Neural crest cell (in vitro differentiated cells): ENCODE measurements around the gene GLMP. TPM values are rescaled to one million over a fixed set of nuclear protein-coding genes. Genes with fewer than 3 reads are reported as not detected.

Experiments used
- DNase-seq: peaks from one replicate; pipeline ENCODE4 v3.0.0; 2021; ENCODE audit warnings: low read depth, mixed read lengths, low spot score
- H3K27ac Mint-ChIP-seq: one replicate; pipeline ENCODE4 v1.8.0; 2021; ENCODE audit warnings: mild to moderate bottlenecking, mixed read lengths; ENCODE audit not compliant: unreplicated experiment
- H3K27me3 Mint-ChIP-seq: 2 replicates; pipeline ENCODE4 v1.8.0; 2021; ENCODE audit warnings: low read depth, mild to moderate bottlenecking, mixed read lengths
- H3K36me3 Mint-ChIP-seq: 2 replicates; pipeline ENCODE4 v1.8.0; 2021; ENCODE audit warnings: low read depth, mild to moderate bottlenecking, mixed read lengths
- H3K4me1 Mint-ChIP-seq: 2 replicates; pipeline ENCODE4 v1.8.0; 2021; ENCODE audit warnings: mixed read lengths
- H3K4me3 Mint-ChIP-seq: one replicate; pipeline ENCODE4 v1.8.0; 2021; ENCODE audit warnings: mild to moderate bottlenecking, mixed read lengths
- H3K9me3 Mint-ChIP-seq: 2 replicates; pipeline ENCODE4 v1.8.0; 2021; ENCODE audit warnings: mixed read lengths
- total RNA-seq: library from RNA; stranded (reverse); gene quantifications from 2 replicates; pipeline ENCODE4 v1.2.1, GENCODE V29; 2021
- TF ChIP-seq, protein P1 (sequence below): fragments of 200-600 bp; sonication (generic); conservative IDR thresholded peaks from 2 replicates; pipeline ENCODE4 v1.5.0; 2021; ENCODE audit warnings: antibody characterized with exemption, mild to moderate bottlenecking

GLMP gene
- total RNA-seq, 1 donor from 2014 or later: 34.2 TPM

DNA sequence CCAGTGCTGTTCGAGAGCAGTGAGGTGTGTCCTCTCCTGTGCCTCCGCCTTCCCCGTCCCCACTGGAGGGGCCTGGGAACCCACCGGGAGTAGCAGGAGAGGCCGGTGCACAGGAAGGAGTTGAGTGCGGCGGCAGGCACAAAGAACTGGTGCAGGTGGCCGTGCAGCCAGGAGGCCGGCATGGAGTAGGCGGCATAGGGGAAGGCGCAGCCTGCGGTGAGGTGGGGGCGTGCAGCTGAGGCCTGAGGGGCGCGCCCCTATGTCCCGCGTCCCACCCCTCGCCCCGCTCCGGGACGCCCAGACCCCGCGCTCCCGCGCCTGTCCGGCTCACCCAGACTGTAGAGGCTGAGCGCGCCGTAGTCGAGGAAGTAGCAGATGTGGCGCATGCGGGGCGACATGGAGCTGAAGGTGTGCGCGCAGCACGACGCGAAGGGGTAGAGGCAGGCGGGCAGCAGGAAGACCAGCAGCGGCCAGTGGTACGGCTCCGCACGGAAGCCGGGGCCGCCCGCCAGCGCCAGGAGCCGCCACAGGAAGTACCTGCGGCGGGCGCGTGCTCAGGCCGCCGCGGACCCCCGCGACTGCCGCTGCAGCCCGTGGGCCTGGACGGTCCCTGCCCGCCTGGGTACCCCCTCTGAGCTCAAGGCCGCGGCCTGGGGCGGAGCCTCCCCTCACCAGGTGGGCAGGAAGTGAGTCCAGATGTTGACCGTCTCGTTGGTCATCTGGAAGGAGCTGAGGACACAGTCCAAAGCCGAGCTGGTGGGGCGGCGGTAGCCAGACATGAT lies 49.8 kb downstream of the GLMP start:
- Mint-ChIP-seq H3K27me3 (peaks cover 22% of the 10 kb centered on the region), H3K9me3 (no peaks in the 10 kb centered on the region), H3K36me3 (no peaks in the 10 kb centered on the region), H3K27ac (peak overlapping the region; percentile 36), H3K4me3 (peak overlapping the region; percentile 75), H3K4me1 (peaks cover 25% of the 10 kb centered on the region)
- TF ChIP-seq, protein P1, sequence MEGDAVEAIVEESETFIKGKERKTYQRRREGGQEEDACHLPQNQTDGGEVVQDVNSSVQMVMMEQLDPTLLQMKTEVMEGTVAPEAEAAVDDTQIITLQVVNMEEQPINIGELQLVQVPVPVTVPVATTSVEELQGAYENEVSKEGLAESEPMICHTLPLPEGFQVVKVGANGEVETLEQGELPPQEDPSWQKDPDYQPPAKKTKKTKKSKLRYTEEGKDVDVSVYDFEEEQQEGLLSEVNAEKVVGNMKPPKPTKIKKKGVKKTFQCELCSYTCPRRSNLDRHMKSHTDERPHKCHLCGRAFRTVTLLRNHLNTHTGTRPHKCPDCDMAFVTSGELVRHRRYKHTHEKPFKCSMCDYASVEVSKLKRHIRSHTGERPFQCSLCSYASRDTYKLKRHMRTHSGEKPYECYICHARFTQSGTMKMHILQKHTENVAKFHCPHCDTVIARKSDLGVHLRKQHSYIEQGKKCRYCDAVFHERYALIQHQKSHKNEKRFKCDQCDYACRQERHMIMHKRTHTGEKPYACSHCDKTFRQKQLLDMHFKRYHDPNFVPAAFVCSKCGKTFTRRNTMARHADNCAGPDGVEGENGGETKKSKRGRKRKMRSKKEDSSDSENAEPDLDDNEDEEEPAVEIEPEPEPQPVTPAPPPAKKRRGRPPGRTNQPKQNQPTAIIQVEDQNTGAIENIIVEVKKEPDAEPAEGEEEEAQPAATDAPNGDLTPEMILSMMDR: no peak
- DNase-seq: no peak

GRCh38 chr1:156244712-156245111 lies 50.8 kb downstream of the GLMP start:
- no peak for DNase-seq
- Mint-ChIP-seq H3K27ac (peak overlapping the region; percentile 62), H3K4me1 (peaks cover 25% of the 10 kb centered on the region), H3K36me3 (peaks cover 3% of the 10 kb centered on the region), H3K9me3 (no peaks in the 10 kb centered on the region), H3K27me3 (peaks cover 25% of the 10 kb centered on the region), H3K4me3 (peak overlapping the region; percentile 75)
- TF ChIP-seq, protein P1: no peak

- Mint-ChIP-seq H3K4me3 (peak overlapping the region; percentile 75), H3K27ac (no peak overlapping the region), H3K9me3 (no peaks in the 10 kb centered on the region), H3K27me3 (peaks cover 25% of the 10 kb centered on the region), H3K4me1 (peaks cover 19% of the 10 kb centered on the region), H3K36me3 (peaks cover 4% of the 10 kb centered on the region)
- DNase-seq: no peak
- TF ChIP-seq, protein P1: no peak
Observed at GRCh38 chr1:156244126-156244525, 51.4 kb downstream of the GLMP start.

DNA sequence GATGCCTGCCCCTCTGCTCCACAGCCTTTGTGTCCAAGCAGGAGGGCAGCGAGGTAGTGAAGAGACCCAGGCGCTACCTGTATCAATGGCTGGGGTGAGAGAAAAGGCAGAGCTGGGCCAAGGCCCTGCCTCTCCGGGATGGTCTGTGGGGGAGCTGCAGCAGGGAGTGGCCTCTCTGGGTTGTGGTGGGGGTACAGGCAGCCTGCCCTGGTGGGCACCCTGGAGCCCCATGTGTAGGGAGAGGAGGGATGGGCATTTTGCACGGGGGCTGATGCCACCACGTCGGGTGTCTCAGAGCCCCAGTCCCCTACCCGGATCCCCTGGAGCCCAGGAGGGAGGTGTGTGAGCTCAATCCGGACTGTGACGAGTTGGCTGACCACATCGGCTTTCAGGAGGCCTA lies 52.7 kb downstream of the GLMP start:
- peaks cover 9% of the 10 kb centered on the region for H3K4me1 Mint-ChIP-seq
- no peak for DNase-seq
- peaks cover 24% of the 10 kb centered on the region for H3K27me3 Mint-ChIP-seq
- no peak overlapping the region for H3K4me3 Mint-ChIP-seq
- TF ChIP-seq, protein P1: no peak
- no peaks in the 10 kb centered on the region for H3K9me3 Mint-ChIP-seq
- H3K36me3 Mint-ChIP-seq: peaks cover 4% of the 10 kb centered on the region
- no peak overlapping the region for H3K27ac Mint-ChIP-seq

Other genes starting within 250 kb of the GLMP start
- 70.4 and 78.0 TPM in 2 replicates for gene UBQLN4, start 241.9 kb downstream of the GLMP start, total RNA-seq
- gene LAMTOR2, start 240.9 kb downstream of the GLMP start, total RNA-seq: 49.4 and 55.6 TPM in 2 replicates
- not detected in 2 replicates for gene RAB25, start 234.5 kb downstream of the GLMP start, total RNA-seq
- 114 and 120 TPM in 2 replicates for gene MEX3A, start 213.2 kb downstream of the GLMP start, total RNA-seq
- 51.0 and 51.7 TPM in 2 replicates for gene LMNA, start 181.0 kb downstream of the GLMP start, total RNA-seq
- gene SEMA4A, start 142.1 kb downstream of the GLMP start, total RNA-seq: 1.3 and 2.1 TPM in 2 replicates
- 19.1 and 22.7 TPM in 2 replicates for gene SLC25A44, start 101.6 kb downstream of the GLMP start, total RNA-seq
- 82.5 and 83.3 TPM in 2 replicates for gene PMF1, start 82.7 kb downstream of the GLMP start, total RNA-seq
- gene BGLAP, start 53.5 kb downstream of the GLMP start, total RNA-seq: 2.5 and 3.0 TPM in 2 replicates
- 15.8 and 17.1 TPM in 2 replicates for gene PAQR6, start 47.6 kb downstream of the GLMP start, total RNA-seq
- 116 and 122 TPM in 2 replicates for gene SMG5, start 12.9 kb downstream of the GLMP start, total RNA-seq
- 4.3 and 4.6 TPM in 2 replicates for gene TMEM79, start 11.4 kb downstream of the GLMP start, total RNA-seq
- gene VHLL, start 3.6 kb upstream of the GLMP start, total RNA-seq: 0.77 TPM in 1 of 2 replicates, not detected in the other
- 343 and 346 TPM in 2 replicates for gene CCT3, start 42.6 kb upstream of the GLMP start, total RNA-seq
- gene TSACC, start 42.8 kb upstream of the GLMP start, total RNA-seq: 0.66 and 1.0 TPM in 2 replicates
- gene RHBG, start 73.5 kb upstream of the GLMP start, total RNA-seq: not detected in 2 replicates
- gene MEF2D, start 205.1 kb upstream of the GLMP start, total RNA-seq: 12.2 and 17.3 TPM in 2 replicates